Pancreas (tissue), 10 donors: Measurements from ENCODE around the gene CATSPER4. TPM values are rescaled to one million over a fixed set of nuclear protein-coding genes. Genes with fewer than 3 reads are reported as not detected.

Source experiments
- ATAC-seq, 4 donors: fragments of 200-7000 bp; cut with Tn5 transposase; one replicate each; pipeline versions ENCODE4 v1.8.0 to v1.9.1; 2020; ENCODE audit warnings: mild to moderate bottlenecking in 4 of 4, moderate library complexity in 4 of 4
- DNase-seq, 6 donors: peaks; one replicate each; pipeline ENCODE4 v3.0.0-alpha.2; 2020
- FAIRE-seq: peaks from 2 replicates; lab custom pipeline; 2012; peaks lifted over from hg19 to GRCh38; lab: Jason Lieb, UNC
- H3K27ac ChIP-seq, 4 donors: fragments of 200-600 bp; sonication (generic); 1 replicate in 3 of 4; 2 replicates in 1 of 4; pipeline versions ENCODE4 v1.5.0 to v1.8.0; 2020
- H3K27me3 ChIP-seq, 4 donors: fragments of 200-600 bp; one replicate each; pipeline ENCODE4 v1.8.0; 2021
- H3K36me3 ChIP-seq, 3 donors: fragments of 200-600 bp; sonication (generic) in 1 of 3; one replicate each; pipeline versions ENCODE4 v1.5.0 to v1.8.0; 2020 to 2021
- H3K4me1 ChIP-seq, 3 donors: fragments of 200-600 bp; one replicate each; pipeline ENCODE4 v1.8.0; 2021
- H3K4me3 ChIP-seq, 4 donors: fragments of 200-600 bp; sonication (generic) in 2 of 4; one replicate each; pipeline versions ENCODE4 v1.5.0 to v1.8.0; 2020 to 2021
- H3K9me3 ChIP-seq, 4 donors: fragments of 200-600 bp; one replicate each; pipeline ENCODE4 v1.8.0; 2021
- WGBS, 2 donors: extraction: QIAGEN DNeasy Blood & Tissue Kit; methylation state at CpG; one replicate each; pipeline ENCODE4 v1.1.7; 2013; 5-methylcytosine and 5-hydroxymethylcytosine counted together
- intact Hi-C, 3 donors: fragments of 100-400 bp; cut with DNase I; formaldehyde crosslinking; loops; one replicate each; pipeline versions ENCODE4 v1.11.1 to v1.14.2; 2022
- polyA plus RNA-seq, 2 donors: library from polyadenylated mRNA; stranded (reverse); fragments of 200-250 nt; gene quantifications; one replicate each; pipeline ENCODE4 v1.2.3, GENCODE V29; 2013
- total RNA-seq, 6 donors: library from RNA; stranded (reverse); fragmentation: NEBNext Ultra II Directional in 4 of 6; extraction: Animal tissue kit (Norgen Biotek cat#: 25700) in 4 of 6; gene quantifications; one replicate each; pipeline versions ENCODE4 v1.2.1 to v1.2.4, GENCODE V29; 2021 to 2023
- TF ChIP-seq, protein P1 (sequence below), 4 donors: fragments of 200-600 bp; sonication (generic) in 3 of 4; IDR thresholded peaks; one replicate each; pipeline versions ENCODE4 v1.5.0 to v1.8.0; 2021; ENCODE audit warnings: antibody characterized with exemption in 4 of 4
- donor health status: healthy with polysubstance abuse.
- donor health status: DM: no; HTN: no; CAD: no; lungs with moderate emphysema.
- donor health status: DM: no; HTN: no; CAD: no.
- donor health status: control.
- donor health status: control.
- donor health status: Bipolar disorder and iron deficiency.
- donor health status: DM: yes; HTN: yes; CAD: no.
- donor health status: DM: no; HTN: no; CAD: no.
- donor health status: DM: no; HTN: no; CAD: no.
- donor health status: DM: yes; HTN: yes; CAD: no.

CATSPER4 gene
- total and polyA plus RNA-seq, 8 donors = 0.09 TPM; not detected in 7

DNA sequence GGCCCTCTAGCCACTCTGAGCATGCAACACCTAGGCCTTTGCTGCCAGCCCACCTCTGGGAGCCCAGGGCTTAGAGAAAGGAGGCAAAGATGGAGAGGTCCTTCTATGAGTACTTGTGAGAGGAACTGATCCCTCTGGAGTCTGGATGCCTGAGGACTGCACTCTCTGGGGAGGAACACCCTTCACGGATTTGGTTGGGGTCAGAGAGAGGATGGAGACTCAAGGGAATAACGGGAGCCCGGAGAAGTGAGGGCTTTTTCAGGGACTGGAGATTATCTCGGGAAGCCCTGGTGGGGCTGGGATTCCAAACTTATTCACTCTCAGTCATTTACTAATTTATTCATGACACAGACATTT lies 21.2 kb upstream of the CATSPER4 start:
- Histone ChIP-seq H3K27me3 (no peaks in the 10 kb centered on the region), H3K27ac (peak overlapping the region in 3 of 4 donors; percentile 67 to 85 (median 80)), H3K36me3 (no peaks in the 10 kb centered on the region), H3K4me1 (peaks cover 0 to 9% (median 9%) of the 10 kb centered on the region in 3 donors), H3K9me3 (no peaks in the 10 kb centered on the region), H3K4me3 (peak overlapping the region in 2 of 4 donors; percentile 94 to 98)
- ATAC-seq (no peak), FAIRE-seq (no peak), DNase-seq (no peak)
- intact Hi-C loops = no loop called here
- WGBS, 2 donors = 45 to 51% methylated on average over 4 of the region's 4 CpGs
- TF ChIP-seq, protein P1, sequence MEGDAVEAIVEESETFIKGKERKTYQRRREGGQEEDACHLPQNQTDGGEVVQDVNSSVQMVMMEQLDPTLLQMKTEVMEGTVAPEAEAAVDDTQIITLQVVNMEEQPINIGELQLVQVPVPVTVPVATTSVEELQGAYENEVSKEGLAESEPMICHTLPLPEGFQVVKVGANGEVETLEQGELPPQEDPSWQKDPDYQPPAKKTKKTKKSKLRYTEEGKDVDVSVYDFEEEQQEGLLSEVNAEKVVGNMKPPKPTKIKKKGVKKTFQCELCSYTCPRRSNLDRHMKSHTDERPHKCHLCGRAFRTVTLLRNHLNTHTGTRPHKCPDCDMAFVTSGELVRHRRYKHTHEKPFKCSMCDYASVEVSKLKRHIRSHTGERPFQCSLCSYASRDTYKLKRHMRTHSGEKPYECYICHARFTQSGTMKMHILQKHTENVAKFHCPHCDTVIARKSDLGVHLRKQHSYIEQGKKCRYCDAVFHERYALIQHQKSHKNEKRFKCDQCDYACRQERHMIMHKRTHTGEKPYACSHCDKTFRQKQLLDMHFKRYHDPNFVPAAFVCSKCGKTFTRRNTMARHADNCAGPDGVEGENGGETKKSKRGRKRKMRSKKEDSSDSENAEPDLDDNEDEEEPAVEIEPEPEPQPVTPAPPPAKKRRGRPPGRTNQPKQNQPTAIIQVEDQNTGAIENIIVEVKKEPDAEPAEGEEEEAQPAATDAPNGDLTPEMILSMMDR (IDR thresholded peaks at IDR 0.05) = no peak

DNA sequence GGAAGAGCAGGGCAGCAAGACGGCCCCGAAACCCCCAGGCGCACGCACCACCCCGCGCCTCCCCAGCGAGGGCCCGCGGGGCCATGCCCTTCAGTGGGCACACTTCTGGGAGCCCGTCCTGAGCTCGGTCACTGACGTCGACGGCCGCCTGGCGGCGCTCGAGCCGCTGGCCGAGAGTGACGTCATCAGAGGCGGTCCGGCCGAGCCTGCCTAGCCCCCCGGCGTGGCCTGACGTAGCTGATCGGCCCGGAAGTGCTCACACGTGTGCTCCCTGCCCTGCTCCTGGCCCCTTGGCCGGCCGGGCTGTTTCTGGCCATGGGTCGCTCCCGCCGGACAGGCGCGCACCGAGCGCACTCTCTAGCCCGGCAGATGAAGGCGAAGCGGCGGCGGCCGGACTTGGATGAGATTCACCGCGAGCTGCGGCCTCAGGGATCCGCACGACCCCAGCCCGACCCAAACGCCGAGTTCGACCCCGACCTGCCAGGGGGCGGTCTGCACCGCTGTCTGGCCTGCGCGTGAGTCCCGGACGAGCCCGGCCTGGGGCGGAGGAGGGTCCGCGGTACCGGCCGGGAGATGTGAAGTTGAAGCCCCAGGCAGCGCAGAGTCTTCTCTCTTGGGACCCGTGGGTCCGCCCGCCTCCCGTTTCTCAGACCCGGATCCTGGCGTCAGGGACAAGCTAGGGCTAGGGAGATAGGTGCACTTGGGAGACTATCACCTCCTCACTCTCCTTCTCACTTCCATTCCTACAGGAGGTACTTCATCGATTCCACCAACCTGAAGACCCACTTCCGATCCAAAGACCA lies 20.5 kb upstream of the CATSPER4 start, which contains the start of gene ZNF593:
Gene ZNF593, plus strand, starts transcription at position 240 of the 803 bp plus-strand sequence. Its CDS starts 76 bp downstream, at position 316.
- peak; percentile 94 to 97 (median 96) for ATAC-seq
- no peak for FAIRE-seq
- TF ChIP-seq, protein P1 (IDR thresholded peaks at IDR 0.05) = peak; percentile 69 to 91 (median 84)
- H3K9me3 ChIP-seq = no peaks in the 10 kb centered on the region
- H3K27ac ChIP-seq = peak within 1 kb of the TSS; percentile 67 to 85 (median 74)
- H3K36me3 ChIP-seq = no peaks in the 10 kb centered on the region
- no peaks in the 10 kb centered on the region for H3K27me3 ChIP-seq
- 0% methylated on average over 68 to 76 of the region's 76 CpGs for WGBS, 2 donors
- H3K4me1 ChIP-seq = peaks cover 0 to 9% (median 9%) of the 10 kb centered on the region in 3 donors
- intact Hi-C loops = loop anchor here in 1 of 3 donors (10.0 kb wide), 1 partner anchor 65 kb away; the partner anchor contains the start of gene CEP85
- peak; percentile 88 to 97 (median 94) for DNase-seq
- peak within 1 kb of the TSS; percentile 63 to 98 (median 94) for H3K4me3 ChIP-seq

DNA sequence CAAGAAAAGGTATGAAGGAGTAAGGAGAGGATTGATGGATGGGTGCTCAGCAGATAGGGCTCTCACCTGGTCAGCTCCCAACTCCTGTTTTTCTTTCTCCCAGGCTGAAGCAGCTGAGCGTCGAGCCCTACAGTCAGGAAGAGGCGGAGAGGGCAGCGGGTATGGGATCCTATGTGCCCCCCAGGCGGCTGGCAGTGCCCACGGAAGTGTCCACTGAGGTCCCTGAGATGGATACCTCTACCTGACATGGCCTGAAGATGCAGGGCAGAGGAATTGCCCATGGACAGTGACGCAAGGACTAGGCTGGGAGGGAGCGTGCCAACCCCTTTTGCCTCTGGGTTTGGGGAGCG lies 20.0 kb upstream of the CATSPER4 start:
- Histone ChIP-seq H3K27ac (no peak overlapping the region), H3K4me1 (peaks cover 0 to 9% (median 9%) of the 10 kb centered on the region in 3 donors), H3K9me3 (no peaks in the 10 kb centered on the region), H3K27me3 (no peaks in the 10 kb centered on the region), H3K36me3 (no peaks in the 10 kb centered on the region), H3K4me3 (peak overlapping the region; percentile 63 to 98 (median 94))
- intact Hi-C loops = loop anchor here in 1 of 3 donors (10.0 kb wide), 1 partner anchor 64 kb away; the partner anchor contains the start of gene CEP85
- FAIRE-seq (no peak), ATAC-seq (peak; percentile 11 to 50 (median 22)), DNase-seq (peak in 1 of 6 donors; percentile 33)
- TF ChIP-seq, protein P1 (IDR thresholded peaks at IDR 0.05) = no peak
- 51 to 57% methylated on average over 9 of the region's 9 CpGs for WGBS, 2 donors

DNA sequence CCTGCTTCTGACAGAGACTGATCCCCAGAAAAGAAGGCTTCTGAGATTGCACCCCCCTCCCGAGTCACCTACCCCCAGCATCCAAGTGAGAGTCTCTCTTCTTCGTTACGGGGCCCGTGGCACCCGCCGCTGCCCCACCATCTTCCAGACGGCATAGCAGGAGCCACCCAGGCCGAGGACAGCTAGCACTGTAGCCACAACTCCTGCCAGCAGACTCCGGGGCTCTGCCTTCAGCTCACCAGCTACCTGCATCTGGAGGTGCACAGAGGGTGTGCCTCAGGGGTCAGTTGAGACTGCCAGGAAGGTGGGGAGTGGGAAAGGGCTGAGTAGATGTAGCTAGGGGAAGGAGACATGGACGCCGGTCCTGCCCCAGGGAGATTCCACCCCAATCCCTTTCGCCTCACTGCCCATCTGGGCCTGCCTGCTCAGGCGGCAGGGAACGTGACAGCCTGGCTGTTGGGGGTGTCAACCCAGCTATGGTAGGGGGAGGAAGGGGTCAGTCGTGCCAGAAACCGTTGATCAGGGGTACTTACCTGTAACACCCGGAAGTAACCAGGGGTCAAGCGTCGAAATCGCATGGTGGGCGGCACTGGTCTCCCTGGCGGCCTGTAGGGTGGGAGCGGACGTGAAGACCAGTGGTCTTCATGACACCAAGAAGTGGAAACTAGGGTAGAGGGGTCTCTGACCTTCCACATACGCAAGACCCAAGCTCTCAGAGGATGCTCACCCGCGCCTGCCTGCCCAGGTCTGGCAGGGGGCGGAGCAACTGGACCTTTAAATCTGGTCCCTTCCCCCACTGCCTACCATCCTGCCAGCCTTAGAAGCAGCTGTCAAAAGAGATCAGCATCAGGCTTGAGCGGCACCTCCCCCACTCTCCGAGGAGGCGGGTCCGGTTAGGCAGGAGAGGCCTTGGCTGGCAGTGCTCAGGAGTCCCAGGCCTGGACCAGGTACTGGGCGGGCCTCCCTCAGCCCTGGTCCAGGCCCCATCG lies 19.0 kb upstream of the CATSPER4 start, which contains the start of gene ZNF593OS:
Gene ZNF593OS, minus strand, starts transcription at position 749 of the 989 bp plus-strand sequence. Its CDS starts 171 bp downstream, at position 578.
- Histone ChIP-seq H3K9me3 (no peaks in the 10 kb centered on the region), H3K27ac (no peak within 1 kb of the TSS), H3K4me3 (peak within 1 kb of the TSS in 3 of 4 donors; percentile 93 to 98 (median 94)), H3K4me1 (peaks cover 0 to 9% (median 9%) of the 10 kb centered on the region in 3 donors), H3K27me3 (no peaks in the 10 kb centered on the region), H3K36me3 (no peaks in the 10 kb centered on the region)
- no peak for ATAC-seq
- peak in 2 of 6 donors; percentile 48 to 63 for DNase-seq
- TF ChIP-seq, protein P1 (IDR thresholded peaks at IDR 0.05) = no peak
- no peak for FAIRE-seq
- WGBS, 2 donors = 88 to 94% methylated on average over 34 of the region's 34 CpGs
- intact Hi-C loops = loop anchor here in 1 of 3 donors (10.0 kb wide), 1 partner anchor 63 kb away; the partner anchor contains the start of gene CEP85
